ENCODE measurements around the gene PDCD1. TPM values are rescaled to one million over a fixed set of nuclear protein-coding genes. Genes with fewer than 3 reads are reported as not detected.

The PDCD1 gene
- total and polyA plus RNA-seq, 2 of the 13 experiments (the other 11 are each of a cell fraction or from before 2014, with no cell fraction given), result 0.04 TPM; not detected in 1

DNA sequence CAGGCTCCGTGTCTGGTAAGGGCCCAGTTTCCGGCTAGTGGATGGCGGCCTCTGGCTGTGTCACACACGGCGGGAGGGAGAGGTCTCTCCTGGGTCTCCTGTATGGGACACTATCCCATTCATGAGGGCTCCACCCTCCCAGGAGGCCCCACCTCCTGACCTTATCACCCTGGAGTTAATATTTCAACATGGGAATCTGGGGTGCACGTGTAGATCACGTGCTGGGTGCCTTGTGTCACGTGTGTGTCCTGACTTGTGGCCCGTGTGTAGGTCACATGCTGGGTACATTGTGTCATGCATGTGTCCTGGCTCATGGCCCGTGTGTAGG, 39.8 kb downstream of the PDCD1 start (continued):
- TF ChIP-seq ZNF619 (CRISPR knock-in tag; IDR thresholded peaks at IDR 0.05) (0 out of 2 replicates have a peak, but pooled peaks have one; percentile 59), CCAR2 (optimal IDR thresholded peaks at IDR 0.05; ENCODE audit: low read depth, low read length) (no peak), MXD3 (CRISPR knock-in tag; IDR thresholded peaks at IDR 0.05) (peak; percentile 85; the same call in 1 of the 2 replicates), ZSCAN20 (CRISPR knock-in tag; IDR thresholded peaks at IDR 0.05; ENCODE audit: borderline replicate concordance) (no peak), NFIC (IDR thresholded peaks at IDR 0.05; ENCODE audit: low read length) (no peak), CCDC6 (CRISPR knock-in tag; IDR thresholded peaks at IDR 0.05) (peak; percentile 99), MED13 (CRISPR knock-in tag; IDR thresholded peaks at IDR 0.05) (no peak; the same call in 1 of the 2 replicates), TBX2 (CRISPR knock-in tag; IDR thresholded peaks at IDR 0.05; ENCODE audit: borderline replicate concordance) (peak; percentile 90), YEATS4 (CRISPR knock-in tag; IDR thresholded peaks at IDR 0.05; ENCODE audit: borderline replicate concordance) (peak; percentile 41; the same call in 1 of the 2 replicates), ZNF616 (CRISPR knock-in tag; IDR thresholded peaks at IDR 0.05; ENCODE audit: low read depth) (peak; percentile 81; the same call in 1 of the 2 replicates), BRF2 (CRISPR knock-in tag; IDR thresholded peaks at IDR 0.05) (no peak), ZNF329 (CRISPR knock-in tag; IDR thresholded peaks at IDR 0.05; ENCODE audit: low read depth) (peak; percentile 87; the same call in 1 of the 2 replicates), ZNF33B (CRISPR knock-in tag; IDR thresholded peaks at IDR 0.05) (0 out of 2 replicates have a peak, but pooled peaks have one; percentile 31), HCFC1 (IDR thresholded peaks at IDR 0.05; ENCODE audit: low read depth, low read length) (no peak), MED1 (CRISPR knock-in tag; IDR thresholded peaks at IDR 0.05) (peak; percentile 91), SNAPC5 (CRISPR knock-in tag; IDR thresholded peaks at IDR 0.05; ENCODE audit: borderline replicate concordance) (0 out of 2 replicates have a peak, but pooled peaks have one; percentile 75), KMT2A (CRISPR knock-in tag; IDR thresholded peaks at IDR 0.05) (no peak), PRMT3 (CRISPR knock-in tag; IDR thresholded peaks at IDR 0.05; ENCODE audit: borderline replicate concordance, low read depth) (peak; percentile 94; the same call in 1 of the 2 replicates), ZBTB38 (CRISPR knock-in tag; IDR thresholded peaks at IDR 0.05) (peak; percentile 65; the same call in 1 of the 2 replicates), SALL2 (CRISPR knock-in tag; IDR thresholded peaks at IDR 0.05) (peak; percentile 74; the same call in 1 of the 2 replicates), HHEX (CRISPR knock-in tag; IDR thresholded peaks at IDR 0.05) (no peak; the same call in none of the 2 replicates)
- TF ChIP-seq, protein P1, sequence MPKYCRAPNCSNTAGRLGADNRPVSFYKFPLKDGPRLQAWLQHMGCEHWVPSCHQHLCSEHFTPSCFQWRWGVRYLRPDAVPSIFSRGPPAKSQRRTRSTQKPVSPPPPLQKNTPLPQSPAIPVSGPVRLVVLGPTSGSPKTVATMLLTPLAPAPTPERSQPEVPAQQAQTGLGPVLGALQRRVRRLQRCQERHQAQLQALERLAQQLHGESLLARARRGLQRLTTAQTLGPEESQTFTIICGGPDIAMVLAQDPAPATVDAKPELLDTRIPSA (CRISPR knock-in tag; IDR thresholded peaks at IDR 0.05; ENCODE audit: borderline replicate concordance), result peak; percentile 93
- TF ChIP-seq, protein P2, sequence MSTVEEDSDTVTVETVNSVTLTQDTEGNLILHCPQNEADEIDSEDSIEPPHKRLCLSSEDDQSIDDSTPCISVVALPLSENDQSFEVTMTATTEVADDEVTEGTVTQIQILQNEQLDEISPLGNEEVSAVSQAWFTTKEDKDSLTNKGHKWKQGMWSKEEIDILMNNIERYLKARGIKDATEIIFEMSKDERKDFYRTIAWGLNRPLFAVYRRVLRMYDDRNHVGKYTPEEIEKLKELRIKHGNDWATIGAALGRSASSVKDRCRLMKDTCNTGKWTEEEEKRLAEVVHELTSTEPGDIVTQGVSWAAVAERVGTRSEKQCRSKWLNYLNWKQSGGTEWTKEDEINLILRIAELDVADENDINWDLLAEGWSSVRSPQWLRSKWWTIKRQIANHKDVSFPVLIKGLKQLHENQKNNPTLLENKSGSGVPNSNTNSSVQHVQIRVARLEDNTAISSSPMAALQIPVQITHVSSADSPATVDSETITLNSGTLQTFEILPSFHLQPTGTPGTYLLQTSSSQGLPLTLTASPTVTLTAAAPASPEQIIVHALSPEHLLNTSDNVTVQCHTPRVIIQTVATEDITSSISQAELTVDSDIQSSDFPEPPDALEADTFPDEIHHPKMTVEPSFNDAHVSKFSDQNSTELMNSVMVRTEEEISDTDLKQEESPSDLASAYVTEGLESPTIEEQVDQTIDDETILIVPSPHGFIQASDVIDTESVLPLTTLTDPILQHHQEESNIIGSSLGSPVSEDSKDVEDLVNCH (CRISPR knock-in tag; IDR thresholded peaks at IDR 0.05), result no peak
